OCI-LY1 (cell line): Measurements from ENCODE around the gene GGT5.
"Not testable (repeated sequence)": the region's sequence is repeated elsewhere in the genome, so short reads cannot be mapped to it uniquely, and the experiment has no call there.

Experiments used
- H2AFZ ChIP-seq: fragments of 200-600 bp; sonication (generic), shearing (Covaris generic); 2 replicates; pipeline ENCODE4 v1.6.0; 2014; ENCODE audit warnings: antibody characterized with exemption, mild to moderate bottlenecking, low read length
- H3F3A ChIP-seq: fragments of 200-600 bp; sonication (generic), shearing (Covaris generic); 2 replicates; pipeline ENCODE4 v1.6.0; 2014; ENCODE audit warnings: mild to moderate bottlenecking, antibody characterized with exemption, low read length, moderate library complexity; ENCODE audit not compliant: insufficient read depth
- H3K27ac ChIP-seq: fragments of 200-600 bp; sonication (generic); 2 replicates; pipeline ENCODE4 v1.5.1; 2014; ENCODE audit warnings: low read length, mixed run types, mild to moderate bottlenecking, low read depth; ENCODE audit not compliant: poor library complexity, severe bottlenecking
- H3K27me3 ChIP-seq: fragments of 200-600 bp; sonication (generic); 2 replicates; pipeline ENCODE4 v1.6.0; 2014; ENCODE audit warnings: antibody characterized with exemption, mild to moderate bottlenecking, low read length, moderate library complexity; ENCODE audit not compliant: insufficient read depth
- H3K36me3 ChIP-seq: fragments of 200-600 bp; sonication (generic); 2 replicates; pipeline ENCODE4 v1.6.1; 2014; ENCODE audit warnings: mild to moderate bottlenecking, antibody characterized with exemption, low read length, moderate library complexity, mixed read lengths; ENCODE audit not compliant: insufficient read depth
- H3K4me1 ChIP-seq: fragments of 200-600 bp; sonication (generic); 2 replicates; pipeline ENCODE4 v1.5.1; 2014; ENCODE audit warnings: mild to moderate bottlenecking, low read length, moderate library complexity; ENCODE audit not compliant: insufficient read depth, severe bottlenecking
- H3K4me2 ChIP-seq: fragments of 200-600 bp; sonication (generic), shearing (Covaris generic); 2 replicates; pipeline ENCODE4 v1.6.1; 2014; ENCODE audit warnings: low read length
- H3K4me3 ChIP-seq: fragments of 200-600 bp; sonication (generic); 2 replicates; pipeline ENCODE4 v1.5.1; 2014; ENCODE audit warnings: low read length, low read depth, mild to moderate bottlenecking, mixed read lengths; ENCODE audit not compliant: poor library complexity, severe bottlenecking
- H3K79me2 ChIP-seq: fragments of 200-600 bp; shearing (Covaris generic); 2 replicates; pipeline ENCODE4 v1.6.1; 2016; ENCODE audit warnings: mixed run types, low read length, mixed read lengths; ENCODE audit not compliant: insufficient read depth
- H3K9ac ChIP-seq: fragments of 200-600 bp; sonication (generic), shearing (Covaris generic); 2 replicates; pipeline ENCODE4 v1.6.1; 2014; ENCODE audit warnings: mild to moderate bottlenecking, low read length, mixed read lengths
- H3K9me2 ChIP-seq: fragments of 200-600 bp; sonication (generic), shearing (Covaris generic); 2 replicates; pipeline ENCODE4 v1.6.1; 2014; ENCODE audit warnings: low read depth, mild to moderate bottlenecking, low read length, mixed read lengths
- H3K9me3 ChIP-seq: fragments of 200-600 bp; shearing (Covaris generic); 2 replicates; pipeline ENCODE4 v1.6.1; 2014; ENCODE audit warnings: low read length, mixed read lengths
- H4K20me1 ChIP-seq: fragments of 200-600 bp; sonication (generic), shearing (Covaris generic); 2 replicates; pipeline ENCODE4 v1.6.0; 2016; ENCODE audit warnings: mild to moderate bottlenecking, low read length; ENCODE audit not compliant: insufficient read depth
- EZH2 ChIP-seq: fragments of 200-600 bp; sonication (generic), shearing (Covaris generic); IDR thresholded peaks from 2 replicates; pipeline ENCODE4 v1.8.0; 2017; ENCODE audit warnings: borderline replicate concordance, mixed run types, mild to moderate bottlenecking, antibody characterized with exemption, low read length, moderate library complexity, mixed read lengths
- TF ChIP-seq, protein P1 (sequence below): fragments of 200-600 bp; sonication (generic), shearing (Covaris generic); IDR thresholded peaks from 2 replicates; pipeline ENCODE4 v1.5.1; 2017; ENCODE audit warnings: mild to moderate bottlenecking, antibody characterized with exemption, low read length, moderate library complexity, mixed read lengths

GGT5 gene

DNA sequence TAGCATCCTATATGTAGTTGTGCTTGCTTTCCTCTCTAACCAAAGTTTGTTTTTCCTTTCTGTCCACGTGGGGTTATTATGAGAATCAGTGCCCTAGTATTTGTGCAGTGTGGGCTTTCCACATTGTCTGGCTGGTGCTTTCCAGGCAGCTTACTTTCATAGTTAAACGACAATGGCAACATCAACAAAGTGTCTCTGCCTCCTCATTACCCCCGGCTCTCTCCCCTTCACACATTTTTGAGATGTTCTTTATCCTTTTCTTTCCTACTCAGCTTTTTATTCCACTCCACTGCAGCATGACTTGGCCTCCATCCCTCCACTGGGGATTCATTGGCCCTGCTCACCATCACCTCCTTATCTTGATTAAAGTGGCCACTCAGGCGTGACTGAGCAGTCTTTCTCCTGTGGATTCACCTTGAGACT is 44.9 kb upstream of the GGT5 start:
- H3K4me1 ChIP-seq: peaks cover 25% of the 10 kb centered on the region
- no peaks in the 10 kb centered on the region for H4K20me1 ChIP-seq
- no peaks in the 10 kb centered on the region for H3K9me2 ChIP-seq
- H3K4me3 ChIP-seq: no peak overlapping the region
- peaks cover 5% of the 10 kb centered on the region; the same call in 1 of the 2 replicates for H3K36me3 ChIP-seq
- H3K4me2 ChIP-seq: no peak overlapping the region
- no peaks in the 10 kb centered on the region for H3K27me3 ChIP-seq
- no peaks in the 10 kb centered on the region for H3K9me3 ChIP-seq
- no peak overlapping the region for H3K27ac ChIP-seq
- H3K9ac ChIP-seq: no peak overlapping the region
- TF ChIP-seq EZH2: no peak
- TF ChIP-seq, protein P1, sequence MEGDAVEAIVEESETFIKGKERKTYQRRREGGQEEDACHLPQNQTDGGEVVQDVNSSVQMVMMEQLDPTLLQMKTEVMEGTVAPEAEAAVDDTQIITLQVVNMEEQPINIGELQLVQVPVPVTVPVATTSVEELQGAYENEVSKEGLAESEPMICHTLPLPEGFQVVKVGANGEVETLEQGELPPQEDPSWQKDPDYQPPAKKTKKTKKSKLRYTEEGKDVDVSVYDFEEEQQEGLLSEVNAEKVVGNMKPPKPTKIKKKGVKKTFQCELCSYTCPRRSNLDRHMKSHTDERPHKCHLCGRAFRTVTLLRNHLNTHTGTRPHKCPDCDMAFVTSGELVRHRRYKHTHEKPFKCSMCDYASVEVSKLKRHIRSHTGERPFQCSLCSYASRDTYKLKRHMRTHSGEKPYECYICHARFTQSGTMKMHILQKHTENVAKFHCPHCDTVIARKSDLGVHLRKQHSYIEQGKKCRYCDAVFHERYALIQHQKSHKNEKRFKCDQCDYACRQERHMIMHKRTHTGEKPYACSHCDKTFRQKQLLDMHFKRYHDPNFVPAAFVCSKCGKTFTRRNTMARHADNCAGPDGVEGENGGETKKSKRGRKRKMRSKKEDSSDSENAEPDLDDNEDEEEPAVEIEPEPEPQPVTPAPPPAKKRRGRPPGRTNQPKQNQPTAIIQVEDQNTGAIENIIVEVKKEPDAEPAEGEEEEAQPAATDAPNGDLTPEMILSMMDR: no peak
- no peak overlapping the region for H2AFZ ChIP-seq
- no peaks in the 10 kb centered on the region for H3F3A ChIP-seq
- H3K79me2 ChIP-seq: peaks cover 59% of the 10 kb centered on the region

DNA sequence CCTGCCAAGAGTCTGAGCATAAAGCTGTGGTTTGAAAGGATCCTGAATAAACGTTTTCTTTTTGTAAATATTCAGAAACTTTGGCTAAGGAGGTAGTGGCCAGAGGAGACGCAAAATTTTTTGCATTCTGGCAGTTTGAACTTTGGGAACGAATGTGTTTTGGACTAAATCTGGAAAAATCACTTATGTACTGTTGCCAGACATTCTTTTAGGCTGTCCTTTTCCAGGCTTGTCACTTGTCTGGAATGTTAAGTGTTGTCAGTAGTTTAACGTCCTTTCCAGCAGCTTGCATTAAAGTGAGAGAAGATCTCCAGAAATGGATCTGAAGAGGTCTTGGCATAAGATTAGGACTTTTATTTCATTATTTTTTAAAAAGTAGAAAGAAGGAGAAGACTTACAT is 44.2 kb upstream of the GGT5 start:
- Histone ChIP-seq H4K20me1 (peaks cover under 1% of the 10 kb centered on the region; the same call in 1 of the 2 replicates), H2AFZ (no peak overlapping the region), H3K9ac (no peak overlapping the region), H3K4me2 (no peak overlapping the region), H3K9me2 (no peaks in the 10 kb centered on the region), H3K4me3 (no peak overlapping the region), H3K9me3 (no peaks in the 10 kb centered on the region), H3F3A (no peaks in the 10 kb centered on the region), H3K79me2 (peaks cover 63% of the 10 kb centered on the region), H3K27ac (no peak overlapping the region), H3K36me3 (peaks cover 5% of the 10 kb centered on the region; the same call in 1 of the 2 replicates), H3K27me3 (no peaks in the 10 kb centered on the region), H3K4me1 (peaks cover 28% of the 10 kb centered on the region)
- TF ChIP-seq EZH2: no peak
- TF ChIP-seq, protein P1: no peak

- H3K27ac ChIP-seq, H3F3A ChIP-seq, H3K9ac ChIP-seq, H3K27me3 ChIP-seq, H2AFZ ChIP-seq, H3K4me2 ChIP-seq, H3K9me2 ChIP-seq, H4K20me1 ChIP-seq, H3K4me3 ChIP-seq, H3K9me3 ChIP-seq, H3K36me3 ChIP-seq: not testable (repeated sequence)
- Histone ChIP-seq H3K4me1 (peaks cover 28% of the 10 kb centered on the region), H3K79me2 (peaks cover 77% of the 10 kb centered on the region)
Measured at GRCh38 chr22:24287801-24288200, 42.9 kb upstream of the GGT5 start.

DNA sequence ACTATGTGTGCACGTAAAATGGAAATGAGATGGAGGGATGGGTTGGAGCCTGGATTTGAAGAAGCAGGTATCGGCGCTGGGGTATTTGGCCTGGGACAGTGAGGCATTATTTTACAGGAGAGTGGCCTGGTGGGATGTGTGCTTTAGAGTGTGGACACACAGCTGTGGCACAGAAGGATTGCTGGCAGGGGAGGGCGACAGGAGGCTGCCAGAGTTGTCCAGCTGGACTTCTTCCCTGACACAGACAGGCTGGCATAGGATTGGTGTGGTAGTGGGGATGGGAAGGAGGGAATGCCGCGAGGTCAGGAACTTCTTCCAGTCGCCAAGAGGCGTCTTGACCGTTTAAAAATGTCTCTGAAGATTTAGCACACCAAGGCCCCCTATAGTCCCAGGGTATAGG is 42.3 kb upstream of the GGT5 start:
- H3K36me3 ChIP-seq, H3K9me3 ChIP-seq, H2AFZ ChIP-seq, H3F3A ChIP-seq, H3K27me3 ChIP-seq, H3K4me3 ChIP-seq, H3K27ac ChIP-seq, H3K9ac ChIP-seq, H3K4me2 ChIP-seq, H3K9me2 ChIP-seq, H4K20me1 ChIP-seq: not testable (repeated sequence)
- peaks cover 81% of the 10 kb centered on the region for H3K79me2 ChIP-seq
- peaks cover 28% of the 10 kb centered on the region for H3K4me1 ChIP-seq
